Lung (tissue), 13 donors: ENCODE results near the gene PTS. TPM values are rescaled to one million over a fixed set of nuclear protein-coding genes. Genes with fewer than 3 reads are reported as not detected.

Experiments used
- ATAC-seq: fragments of 200-7000 bp; cut with Tn5 transposase; one replicate; pipeline ENCODE4 v1.9.1; 2020; ENCODE audit warnings: moderate number of reproducible peaks; ENCODE audit not compliant: insufficient read depth, low FRiP score
- DNase-seq, 3 donors: peaks; one replicate each; pipeline ENCODE4 v3.0.0-alpha.2; 2013 to 2017
- H3K27ac ChIP-seq, 2 donors: one replicate each; pipeline ENCODE4 v1.5.1; 2013; ENCODE audit warnings: mild to moderate bottlenecking in 2 of 2, moderate library complexity in 2 of 2, control low read depth in 1 of 2, inconsistent platforms in 1 of 2, low read depth in 1 of 2, low read length in 1 of 2
- H3K27me3 ChIP-seq, 3 donors: one replicate each; pipeline ENCODE4 v1.5.1; 2013; ENCODE audit warnings: low read length in 2 of 3; ENCODE audit not compliant: control insufficient read depth in 3 of 3, insufficient read depth in 3 of 3
- H3K36me3 ChIP-seq, 4 donors: one replicate each; pipeline ENCODE4 v1.5.1; 2013; ENCODE audit warnings: low read length in 4 of 4, mild to moderate bottlenecking in 1 of 4, moderate library complexity in 1 of 4; ENCODE audit not compliant: control insufficient read depth in 4 of 4, insufficient read depth in 4 of 4
- H3K4me1 ChIP-seq, 5 donors: one replicate each; pipeline ENCODE4 v1.5.1; 2013; ENCODE audit warnings: low read length in 5 of 5, mild to moderate bottlenecking in 2 of 5, moderate library complexity in 1 of 5; ENCODE audit not compliant: control insufficient read depth in 5 of 5, insufficient read depth in 5 of 5
- H3K4me3 ChIP-seq: one replicate; pipeline ENCODE4 v1.5.1; 2013; ENCODE audit warnings: mild to moderate bottlenecking, control low read depth, moderate library complexity
- H3K9ac ChIP-seq, 2 donors: one replicate each; pipeline ENCODE4 v1.5.1; 2013; ENCODE audit warnings: low read length in 2 of 2, control low read depth in 1 of 2; ENCODE audit not compliant: insufficient read depth in 1 of 2
- H3K9me3 ChIP-seq, 4 donors: one replicate each; pipeline ENCODE4 v1.5.1; 2013; ENCODE audit warnings: low read length in 3 of 4, mild to moderate bottlenecking in 1 of 4, moderate library complexity in 1 of 4; ENCODE audit not compliant: control insufficient read depth in 4 of 4, insufficient read depth in 3 of 4
- CTCF ChIP-seq: IDR thresholded peaks from 2 replicates; pipeline ENCODE4 v1.5.1; 2012; ENCODE audit warnings: mild to moderate bottlenecking; ENCODE audit errors: control extremely low read depth, extremely low read depth
- WGBS, 2 donors: extraction: QIAGEN DNeasy Blood & Tissue Kit; methylation state at CpG; one replicate each; pipeline ENCODE4 v1.1.7; 2013; 5-methylcytosine and 5-hydroxymethylcytosine counted together
- polyA plus RNA-seq, 2 donors: library from polyadenylated mRNA; stranded (reverse); fragments of 200-250 nt; gene quantifications; one replicate each; pipeline ENCODE4 v1.2.1, GENCODE V29; 2013
- small RNA-seq: library from RNA; depleted of rRNA; stranded (forward); fragments of <200 nt; gene quantifications from one replicate; pipeline ENCODE3, GENCODE V24; 2014; ENCODE audit warnings: low replicate concordance
- total RNA-seq, 2 donors: library from RNA; depleted of rRNA in 1 of 2; stranded (reverse); fragments of >200 nt in 1 of 2; gene quantifications; one replicate each; pipeline ENCODE4 v1.2.1, GENCODE V29; 2014 to 2021
- donor health status: control.
- donor health status: control.
- donor health status: Bipolar disorder and iron deficiency.
- donor health status: healthy.
- donor health status: DM: yes; HTN: yes; CAD: no.

The PTS gene
- total and polyA plus RNA-seq, 4 donors, result 19.3 to 60.5 (median 25.1) TPM

- no peak overlapping the region for H3K4me3 ChIP-seq
- H3K9me3 ChIP-seq, result no peaks in the 10 kb centered on the region
- H3K27me3 ChIP-seq, result no peaks in the 10 kb centered on the region
- no peak for ATAC-seq
- peaks cover 0 to 5% (median 2%) of the 10 kb centered on the region in 5 donors for H3K4me1 ChIP-seq
- no peak for TF ChIP-seq CTCF
- 33 to 62% methylated on average over 4 of the region's 4 CpGs for WGBS, 2 donors
- no peak overlapping the region for H3K9ac ChIP-seq
- H3K36me3 ChIP-seq, result no peaks in the 10 kb centered on the region
- no peak overlapping the region for H3K27ac ChIP-seq
- no peak for DNase-seq
Measured at GRCh38 chr11:112281726-112282125, 55.5 kb downstream of the PTS start.

Small RNAs within 50 kb of the gene (small RNA-seq; reads per million reads assigned to genes)
- not detected for gene MRPS36P4

Other genes with a start within 250 kb of the PTS start
- 10 to 100 TPM; 31.9 to 32.9 TPM for gene DLAT, start 201.0 kb upstream of the PTS start, total RNA-seq
- gene DLAT, start 201.0 kb upstream of the PTS start, polyA plus RNA-seq, result 10 to 100 TPM; 12.0 to 21.1 TPM
- gene PIH1D2, start 152.4 kb upstream of the PTS start, total RNA-seq, result 10 to 100 TPM; 12.2 to 14.5 TPM
- gene PIH1D2, start 152.4 kb upstream of the PTS start, polyA plus RNA-seq, result 1 to 10 TPM; 5.1 to 7.8 TPM
- 10 to 100 TPM; 13.8 to 24.4 TPM for gene NKAPD1, start 152.1 kb upstream of the PTS start, total RNA-seq
- gene NKAPD1, start 152.1 kb upstream of the PTS start, polyA plus RNA-seq, result 10 to 100 TPM; 12.4 to 13.4 TPM
- 10 to 100 TPM; 33.9 to 53.3 TPM for gene TIMM8B, start 139.7 kb upstream of the PTS start, total RNA-seq
- 100 to 1,000 TPM; 119 to 137 TPM for gene TIMM8B, start 139.7 kb upstream of the PTS start, polyA plus RNA-seq
- gene SDHD, start 139.6 kb upstream of the PTS start, total RNA-seq, result 100 to 1,000 TPM in 1 of 2 donors, 10 to 100 TPM in 1; 91.6 to 164 TPM
- gene SDHD, start 139.6 kb upstream of the PTS start, polyA plus RNA-seq, result 100 to 1,000 TPM in 1 of 2 donors, 10 to 100 TPM in 1; 85.5 to 117 TPM
- 10 to 100 TPM; 23.7 to 24.5 TPM for gene IL18, start 62.3 kb upstream of the PTS start, total RNA-seq
- gene IL18, start 62.3 kb upstream of the PTS start, polyA plus RNA-seq, result 10 to 100 TPM; 29.6 to 88.9 TPM
- under 1 TPM in 1 of 2 donors, not detected in 1; 0.74 TPM for gene TEX12, start 59.1 kb upstream of the PTS start, total RNA-seq
- gene TEX12, start 59.1 kb upstream of the PTS start, polyA plus RNA-seq, result under 1 TPM; 0.09 to 0.31 TPM
- gene BCO2, start 50.9 kb upstream of the PTS start, total RNA-seq, result 10 to 100 TPM in 1 of 2 donors, 1 to 10 TPM in 1; 8.2 to 20.3 TPM
- 1 to 10 TPM; 2.8 to 5.3 TPM for gene BCO2, start 50.9 kb upstream of the PTS start, polyA plus RNA-seq
- gene PLET1, start 34.4 kb downstream of the PTS start, total RNA-seq, result not detected
- gene PLET1, start 34.4 kb downstream of the PTS start, polyA plus RNA-seq, result not detected